AG08395 (cell line): ENCODE data around the gene GGACT.
"Not testable (repeated sequence)": the region's sequence is repeated elsewhere in the genome, so short reads cannot be mapped to it uniquely, and the experiment has no call there.

ENCODE experiments used
- DNase-seq: peaks from one replicate; pipeline ENCODE4 v3.0.0; 2012; ENCODE audit warnings: mixed read lengths, low spot score

The GGACT gene

GRCh38 chr13:100600915-100601314 lies 12.3 kb upstream of the GGACT start:
- DNase-seq, result no peak

- no peak for DNase-seq
Observed at GRCh38 chr13:100600461-100600860, 11.9 kb upstream of the GGACT start.

GRCh38 chr13:100597253-100597652 lies 8.7 kb upstream of the GGACT start:
- no peak for DNase-seq

DNA sequence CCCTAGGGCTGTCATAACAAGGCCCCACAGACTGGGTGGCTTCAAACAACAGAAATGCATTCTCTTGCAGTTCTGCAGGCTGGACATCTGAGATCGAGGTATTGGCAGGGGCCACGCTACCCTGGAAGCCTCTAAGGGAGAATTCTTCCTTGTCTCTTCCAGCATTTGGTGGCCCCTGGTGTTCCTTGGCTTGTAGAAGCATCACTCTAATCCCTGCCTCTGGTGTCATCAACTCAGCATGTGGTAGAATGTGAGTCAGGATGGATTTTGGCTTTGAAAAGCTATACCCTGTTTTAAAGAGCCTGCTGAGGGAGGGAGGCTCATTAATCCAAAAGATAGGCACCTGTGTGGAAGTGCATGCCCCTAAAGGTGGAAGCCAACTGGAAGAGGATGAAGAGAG lies 7.9 kb upstream of the GGACT start:
- no peak for DNase-seq

DNA sequence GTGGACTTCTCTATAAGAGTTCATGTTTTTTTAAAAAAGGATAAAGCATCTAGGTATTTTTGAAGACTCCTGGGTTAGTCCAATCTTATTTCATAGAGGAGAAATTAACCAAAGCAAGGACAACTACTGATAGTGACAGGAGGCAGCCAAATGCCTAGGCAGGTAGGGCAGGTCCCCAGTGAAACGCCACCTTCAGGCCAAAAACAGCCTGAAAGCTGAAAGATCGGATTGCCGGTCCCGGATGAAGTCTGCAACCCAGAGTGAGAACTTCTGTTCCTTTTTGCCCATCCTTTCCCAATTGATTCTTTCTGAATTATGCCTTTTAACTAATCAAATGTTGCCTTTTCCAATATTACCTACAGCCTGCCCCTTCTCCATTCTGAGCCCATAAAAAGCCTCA lies 6.1 kb upstream of the GGACT start:
- DNase-seq, result no peak

- no peak for DNase-seq
Observed at GRCh38 chr13:100594255-100594654, 5.7 kb upstream of the GGACT start.

DNA sequence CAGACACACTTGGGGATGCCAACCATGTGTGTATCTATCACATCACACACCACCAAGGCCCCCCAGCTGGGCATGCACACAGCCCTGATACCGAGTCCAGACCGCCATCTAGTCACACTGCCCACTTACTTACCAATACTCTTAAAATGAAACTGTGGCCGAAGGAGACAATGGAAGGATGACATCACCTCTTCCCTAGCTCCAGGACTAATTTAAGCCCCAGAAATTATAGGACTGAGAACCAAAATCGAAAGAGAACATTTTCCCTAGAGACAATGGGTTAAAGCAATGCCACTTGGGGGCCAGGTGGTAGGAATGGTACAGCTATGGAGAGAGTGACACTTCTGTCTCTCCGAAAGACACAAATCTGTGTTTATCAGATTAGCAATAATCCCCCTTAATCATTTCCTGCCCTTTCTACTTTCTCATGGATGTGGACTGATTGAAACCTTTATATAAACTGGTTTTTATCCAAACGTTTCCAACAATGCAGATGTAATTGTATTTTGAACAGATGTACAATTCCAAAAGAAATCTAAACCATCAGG lies 663 bp upstream of the GGACT start:
- DNase-seq, result no peak

DNA sequence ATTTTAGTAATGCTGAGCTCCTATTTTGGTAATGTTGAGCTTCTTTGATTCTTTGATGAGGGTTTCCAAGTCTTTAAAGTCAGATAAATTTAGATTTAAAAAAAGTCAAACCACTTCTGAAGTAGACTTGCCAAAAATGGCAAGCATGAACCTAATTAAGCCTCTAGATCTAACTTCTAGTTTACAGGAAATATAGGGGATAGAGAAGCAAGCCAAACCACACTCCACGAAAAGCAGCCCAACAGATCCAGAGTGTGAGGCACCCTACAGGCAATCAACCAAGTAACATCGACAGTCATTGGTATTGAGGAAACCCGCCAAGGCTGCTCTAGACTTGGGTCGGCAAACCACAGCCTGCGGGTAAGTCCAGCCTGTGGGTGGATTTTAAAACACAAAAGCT lies 3.7 kb downstream of the GGACT start:
- no peak for DNase-seq

- DNase-seq, result no peak
Observed at GRCh38 chr13:100581504-100581903, 7.1 kb downstream of the GGACT start.

DNA sequence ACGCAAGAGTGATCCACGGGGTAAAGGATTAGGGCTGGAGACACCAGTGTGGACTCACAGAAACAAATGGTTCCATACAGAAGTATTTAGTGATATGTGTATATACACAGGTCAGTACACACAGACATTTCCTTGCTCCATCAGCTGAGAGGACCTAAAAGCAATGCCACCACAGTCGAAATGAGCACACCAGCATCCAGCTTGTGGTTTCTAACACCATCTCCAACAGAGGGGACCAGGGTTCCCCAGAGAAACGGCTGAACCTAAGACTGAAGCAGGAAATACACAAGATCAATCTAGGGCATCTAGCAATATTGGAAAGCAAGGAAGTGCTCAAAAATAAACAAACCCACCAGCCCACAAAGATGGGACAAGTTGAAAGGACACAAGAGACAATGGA lies 7.6 kb downstream of the GGACT start:
- DNase-seq, result no peak

DNA sequence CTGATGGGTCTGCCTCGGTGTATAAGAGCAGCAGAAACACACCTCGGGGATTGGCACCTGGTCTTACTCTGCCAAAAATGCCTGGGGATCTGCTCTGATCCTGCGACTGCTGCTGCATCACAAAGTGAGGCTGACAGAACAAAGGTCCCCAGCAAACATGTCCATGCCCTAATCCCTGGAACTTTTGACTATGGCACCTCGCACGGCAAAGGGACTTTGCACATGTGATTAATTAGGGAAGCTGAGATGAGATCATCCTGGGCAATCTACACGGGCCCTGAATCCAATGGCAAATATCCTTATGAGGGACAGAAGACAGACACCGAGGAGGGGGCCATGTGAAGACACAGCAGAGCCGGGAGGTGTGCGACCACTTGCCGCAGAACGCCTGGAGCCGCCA lies 8.5 kb downstream of the GGACT start:
- no peak for DNase-seq

DNA sequence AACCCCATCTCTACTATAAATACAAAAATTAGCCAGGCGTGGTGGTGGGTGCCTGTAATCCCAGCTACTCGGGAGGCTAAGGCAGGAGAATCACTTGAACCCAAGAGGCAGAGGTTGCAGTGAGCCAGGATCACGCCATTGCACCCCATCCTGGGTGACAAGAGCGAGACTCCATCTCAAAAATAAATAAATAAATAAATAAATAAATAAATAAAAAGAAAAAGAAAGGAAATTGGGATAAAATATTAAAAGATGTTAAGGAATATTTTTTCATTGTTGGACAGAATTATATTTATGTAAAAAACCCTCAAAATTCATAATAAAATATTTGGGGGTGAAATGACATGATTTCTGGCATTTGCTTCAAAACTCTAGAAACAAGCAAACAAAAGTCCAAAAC lies 11.3 kb downstream of the GGACT start:
- not testable (repeated sequence) for DNase-seq

- DNase-seq, result peak; percentile 67
Observed at GRCh38 chr13:100573121-100573520, 15.5 kb downstream of the GGACT start.

DNA sequence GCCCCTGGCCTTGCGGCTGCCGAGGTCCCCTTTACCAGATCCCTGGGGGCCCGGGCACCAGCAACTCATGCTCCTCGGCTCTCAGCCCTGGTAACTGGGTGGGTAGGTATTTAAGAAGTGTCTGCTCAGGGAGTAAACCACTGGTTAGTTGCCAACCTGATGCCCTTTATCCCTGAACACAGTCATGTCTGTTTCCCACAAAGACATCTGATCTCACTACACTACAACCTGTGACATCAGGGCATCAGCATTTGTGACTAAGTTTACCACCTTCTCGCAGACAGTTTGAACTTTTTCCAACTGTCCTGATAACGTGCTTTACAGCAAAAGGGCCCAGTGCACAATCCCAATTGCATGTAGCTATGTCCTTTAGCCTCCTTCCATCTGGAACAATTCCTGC lies 22.0 kb downstream of the GGACT start:
- DNase-seq, result no peak

DNA sequence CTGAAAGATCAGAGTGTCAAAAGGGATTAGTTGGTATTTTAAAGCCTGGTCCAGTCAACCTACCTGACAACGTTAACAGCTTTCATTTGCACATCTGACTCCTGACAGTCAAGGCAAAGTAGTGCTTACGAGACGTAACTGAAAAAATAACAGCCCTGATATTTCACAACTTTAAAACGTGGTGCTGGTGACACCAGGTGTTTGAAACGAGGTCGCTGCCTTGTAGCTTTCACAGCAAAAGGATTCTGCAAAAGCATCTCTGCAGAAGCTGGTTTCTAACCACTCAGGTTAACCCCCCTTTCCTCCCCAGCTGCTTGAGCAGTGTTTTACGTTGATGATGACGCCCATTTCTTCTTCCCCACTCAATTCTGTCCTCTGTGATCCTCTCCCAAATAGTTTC lies 23.3 kb downstream of the GGACT start:
- no peak for DNase-seq

GRCh38 chr13:100564444-100565223 lies 24.0 kb downstream of the GGACT start:
- no peak for DNase-seq

GRCh38 chr13:100563779-100564178 lies 24.8 kb downstream of the GGACT start:
- DNase-seq, result no peak

- no peak for DNase-seq
Observed at GRCh38 chr13:100561599-100562204, 26.9 kb downstream of the GGACT start.

DNA sequence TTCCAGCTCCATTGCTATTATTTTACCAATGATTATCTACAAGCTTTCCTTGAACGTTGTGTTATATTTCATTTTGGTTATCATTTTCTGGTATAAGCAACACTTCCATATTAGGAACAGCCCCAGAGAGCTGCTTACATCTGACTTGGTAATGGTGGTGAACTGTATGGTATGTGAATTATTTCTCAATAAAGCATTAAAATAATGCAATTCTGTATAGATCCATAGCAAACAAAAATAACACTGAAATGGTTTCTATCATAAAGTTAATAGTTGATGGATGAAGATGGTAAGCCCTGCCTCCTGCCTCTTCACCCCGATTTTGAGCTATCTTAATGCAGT lies 27.5 kb downstream of the GGACT start:
- DNase-seq, result no peak

- no peak for DNase-seq
Observed at GRCh38 chr13:100560498-100561157, 28.0 kb downstream of the GGACT start.

DNA sequence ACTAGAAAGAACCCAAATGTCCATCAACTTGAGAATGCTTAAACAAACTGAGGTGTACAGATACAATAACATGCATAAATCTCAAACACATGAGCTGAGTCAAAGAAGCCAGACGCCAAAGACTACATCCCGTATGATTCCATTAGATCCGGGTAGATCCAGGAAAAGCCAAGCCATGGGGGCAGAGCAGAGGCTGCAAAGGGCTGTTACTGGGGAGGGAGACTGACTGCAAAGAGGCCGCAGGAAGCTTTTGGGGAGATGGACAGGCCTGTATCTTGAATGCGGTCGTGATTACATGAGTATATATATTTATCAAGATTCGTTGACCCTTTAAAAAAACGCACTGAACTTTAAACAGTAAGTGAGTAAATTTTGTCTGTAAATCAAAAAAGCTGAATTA lies 28.7 kb downstream of the GGACT start:
- no peak for DNase-seq

- DNase-seq, result no peak
Observed at GRCh38 chr13:100552755-100553154, 35.8 kb downstream of the GGACT start.

GRCh38 chr13:100549316-100549715 lies 39.3 kb downstream of the GGACT start:
- DNase-seq, result no peak
